ENCODE results near the gene CEACAM21. TPM values are rescaled to one million over a fixed set of nuclear protein-coding genes. Genes with fewer than 3 reads are reported as not detected.
A peak's percentile ranks its signal among the peaks of the same experiment; 100 is the strongest.
"Not testable (repeated sequence)": the region's sequence is repeated elsewhere in the genome, so short reads cannot be mapped to it uniquely, and the experiment has no call there.

CEACAM21 gene
- total RNA-seq, 2 experiments from 2014 or later: 36.5 to 37.5 TPM

- Mint-ChIP-seq H3K9me3 (no peaks in the 10 kb centered on the region), H3K4me3 (peak overlapping the region; percentile 80), H3K36me3 (peaks cover 35% of the 10 kb centered on the region), H3K4me1 (peaks cover 61% of the 10 kb centered on the region), H3K27ac (peak overlapping the region; percentile 55), H3K27me3 (no peaks in the 10 kb centered on the region)
- no peak for DNase-seq
These were observed 11.2 kb upstream of the CEACAM21 start for GRCh38 chr19:41564515-41565378.

DNA sequence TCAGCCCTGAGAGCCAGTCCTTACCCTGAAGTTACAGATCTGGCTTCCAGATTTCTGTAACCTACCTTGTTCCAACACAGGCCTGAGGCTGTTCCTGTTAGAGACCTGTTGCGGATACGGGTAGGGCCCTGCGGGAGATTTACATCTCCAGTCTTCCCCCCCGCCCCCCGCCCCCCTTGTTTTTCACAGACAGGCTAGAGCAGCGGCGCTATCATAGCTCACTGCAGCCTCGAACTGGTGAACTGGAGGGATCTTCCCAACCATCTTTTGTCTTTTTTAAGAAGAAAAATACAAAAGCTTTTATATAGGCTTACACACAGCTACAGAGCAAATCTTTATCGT lies 10.6 kb upstream of the CEACAM21 start:
- Mint-ChIP-seq H3K4me1 (peaks cover 61% of the 10 kb centered on the region), H3K27me3 (no peaks in the 10 kb centered on the region), H3K36me3 (peaks cover 30% of the 10 kb centered on the region), H3K27ac (no peak overlapping the region), H3K4me3 (peak overlapping the region; percentile 55), H3K9me3 (no peaks in the 10 kb centered on the region)
- no peak for DNase-seq

DNA sequence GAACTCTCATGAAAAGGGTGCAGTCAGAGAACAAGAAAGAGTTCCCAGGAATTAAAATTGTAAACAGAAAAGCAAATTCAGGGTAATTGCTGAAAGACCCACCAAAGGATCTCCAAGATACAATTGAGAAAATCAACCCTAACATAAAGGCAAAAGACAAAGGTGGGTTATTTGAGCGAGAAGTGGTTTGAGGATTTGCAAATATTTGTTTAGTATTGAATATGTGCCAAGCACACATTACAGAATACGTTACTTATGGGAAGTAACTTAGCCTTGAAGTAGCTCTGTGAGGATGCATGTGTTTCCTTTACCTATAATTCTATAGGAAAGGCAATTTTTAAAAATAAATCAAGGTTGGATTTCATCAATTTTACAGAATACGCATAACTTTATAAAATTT lies 10.0 kb upstream of the CEACAM21 start:
- Mint-ChIP-seq H3K27me3 (no peaks in the 10 kb centered on the region), H3K27ac (no peak overlapping the region), H3K9me3 (no peaks in the 10 kb centered on the region), H3K36me3 (peaks cover 26% of the 10 kb centered on the region), H3K4me1 (peaks cover 60% of the 10 kb centered on the region), H3K4me3 (no peak overlapping the region)
- DNase-seq: no peak

- Mint-ChIP-seq H3K4me1 (peaks cover 33% of the 10 kb centered on the region), H3K9me3 (no peaks in the 10 kb centered on the region), H3K27ac (peak overlapping the region; percentile 23)
These were observed 6.3 kb upstream of the CEACAM21 start for GRCh38 chr19:41569481-41570150.

DNA sequence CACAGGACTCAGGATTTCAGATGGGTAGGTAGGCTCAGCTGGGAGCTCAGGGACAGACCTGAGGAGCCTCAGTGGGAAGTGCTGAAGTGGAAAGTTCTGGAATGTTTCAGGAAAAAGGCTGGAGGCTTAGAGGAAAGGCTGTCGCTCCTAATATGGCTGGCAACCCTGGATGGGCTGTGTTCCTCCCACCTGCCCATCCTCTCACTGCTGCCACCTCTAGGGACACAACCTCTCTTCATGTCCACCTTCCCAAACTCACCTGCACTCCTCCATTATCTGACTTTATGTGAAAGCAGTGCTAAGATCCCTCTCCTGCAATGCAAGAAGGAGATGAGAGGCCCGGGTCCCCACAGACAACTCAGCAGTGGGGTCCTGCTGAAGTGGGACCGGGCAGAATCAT lies 5.8 kb upstream of the CEACAM21 start:
- no peak for DNase-seq
- H3K4me3 Mint-ChIP-seq: no peak overlapping the region
- no peaks in the 10 kb centered on the region for H3K9me3 Mint-ChIP-seq
- peaks cover 33% of the 10 kb centered on the region for H3K4me1 Mint-ChIP-seq
- H3K27ac Mint-ChIP-seq: no peak overlapping the region
- peaks cover 16% of the 10 kb centered on the region for H3K36me3 Mint-ChIP-seq
- no peaks in the 10 kb centered on the region for H3K27me3 Mint-ChIP-seq

More at GRCh38 chr19:41569481-41570150, 6.3 kb upstream of the CEACAM21 start:
- H3K27me3 Mint-ChIP-seq: no peaks in the 10 kb centered on the region
- H3K4me3 Mint-ChIP-seq: no peak overlapping the region
- H3K36me3 Mint-ChIP-seq: peaks cover 16% of the 10 kb centered on the region
- no peak for DNase-seq

DNA sequence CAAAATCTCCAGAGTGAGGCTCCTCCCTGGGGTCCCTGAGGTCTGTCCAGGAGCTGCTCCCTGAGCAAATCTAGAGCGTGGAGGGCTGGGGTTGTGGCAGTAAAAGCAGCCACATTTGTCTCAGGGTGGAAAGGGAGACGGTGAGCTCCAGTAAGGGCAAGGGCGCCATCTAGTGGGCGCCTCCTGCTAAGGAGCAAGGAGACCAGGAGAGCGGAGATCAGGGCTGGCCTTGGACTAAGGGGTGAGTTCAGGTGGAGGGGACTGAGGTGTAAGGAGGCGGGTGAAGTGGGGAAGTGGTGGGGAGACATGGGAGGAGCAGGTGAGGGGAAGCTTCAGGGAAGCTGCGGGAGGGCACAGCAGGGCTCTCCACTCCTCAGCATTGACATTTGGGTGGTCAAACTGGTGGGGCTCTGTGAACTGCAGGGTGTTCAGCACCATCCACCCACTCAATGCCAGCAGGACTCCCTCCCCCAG lies 5.3 kb upstream of the CEACAM21 start:
- peaks cover 36% of the 10 kb centered on the region for H3K4me1 Mint-ChIP-seq
- peak; percentile 84 for DNase-seq
- no peaks in the 10 kb centered on the region for H3K9me3 Mint-ChIP-seq
- H3K27ac Mint-ChIP-seq: peak overlapping the region; percentile 49
- H3K36me3 Mint-ChIP-seq: peaks cover 13% of the 10 kb centered on the region
- H3K4me3 Mint-ChIP-seq: no peak overlapping the region
- H3K27me3 Mint-ChIP-seq: no peaks in the 10 kb centered on the region

DNA sequence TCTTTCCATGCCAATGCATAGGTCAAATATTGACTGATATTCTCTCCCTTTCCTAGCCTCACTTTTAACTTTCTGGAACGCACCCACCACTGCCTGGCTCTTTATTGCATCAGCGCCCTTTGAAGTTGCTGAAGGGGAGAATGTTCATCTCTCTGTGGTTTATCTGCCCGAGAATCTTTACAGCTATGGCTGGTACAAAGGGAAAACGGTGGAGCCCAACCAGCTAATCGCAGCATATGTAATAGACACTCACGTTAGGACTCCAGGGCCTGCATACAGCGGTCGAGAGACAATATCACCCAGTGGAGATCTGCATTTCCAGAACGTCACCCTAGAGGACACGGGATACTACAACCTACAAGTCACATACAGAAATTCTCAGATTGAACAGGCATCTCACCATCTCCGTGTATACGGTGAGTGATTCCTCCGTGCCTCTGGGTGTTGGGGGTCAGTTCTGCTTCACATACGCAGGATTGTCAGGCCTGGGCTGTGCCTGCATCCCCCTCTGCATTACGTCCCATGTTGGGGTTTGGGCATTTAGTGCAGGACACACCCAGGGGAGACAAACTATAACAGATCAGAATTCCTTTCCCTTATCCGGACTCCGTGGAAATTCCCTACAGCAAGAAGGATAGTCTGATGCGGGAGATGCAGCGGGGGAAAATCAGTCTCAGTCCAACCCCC lies 1.3 kb downstream of the CEACAM21 start:
- Mint-ChIP-seq H3K27ac (peak overlapping the region; percentile 85), H3K9me3 (peaks cover 10% of the 10 kb centered on the region), H3K27me3 (no peaks in the 10 kb centered on the region), H3K36me3 (peaks cover 35% of the 10 kb centered on the region), H3K4me3 (peak overlapping the region; percentile 9), H3K4me1 (peaks cover 27% of the 10 kb centered on the region)
- no peak for DNase-seq

GRCh38 chr19:41577833-41578232 lies 1.9 kb downstream of the CEACAM21 start:
- Mint-ChIP-seq H3K36me3 (peaks cover 41% of the 10 kb centered on the region), H3K27me3 (no peaks in the 10 kb centered on the region), H3K27ac (no peak overlapping the region), H3K4me1 (peaks cover 27% of the 10 kb centered on the region), H3K9me3 (peaks cover 12% of the 10 kb centered on the region), H3K4me3 (peak overlapping the region; percentile 9)
- no peak for DNase-seq

- Mint-ChIP-seq H3K9me3 (peaks cover 20% of the 10 kb centered on the region), H3K4me3 (no peak overlapping the region), H3K27ac (no peak overlapping the region), H3K4me1 (peaks cover 27% of the 10 kb centered on the region), H3K36me3 (peaks cover 49% of the 10 kb centered on the region), H3K27me3 (no peaks in the 10 kb centered on the region)
- no peak for DNase-seq
These were observed 2.9 kb downstream of the CEACAM21 start for GRCh38 chr19:41578886-41579285.

GRCh38 chr19:41581068-41581467 lies 5.1 kb downstream of the CEACAM21 start:
- not testable (repeated sequence) for H3K4me3 Mint-ChIP-seq, H3K27me3 Mint-ChIP-seq, DNase-seq, H3K27ac Mint-ChIP-seq
- Mint-ChIP-seq H3K9me3 (peaks cover 20% of the 10 kb centered on the region), H3K4me1 (peaks cover 16% of the 10 kb centered on the region), H3K36me3 (peaks cover 51% of the 10 kb centered on the region)

- peaks cover 48% of the 10 kb centered on the region for H3K36me3 Mint-ChIP-seq
- not testable (repeated sequence) for H3K4me3 Mint-ChIP-seq, H3K27me3 Mint-ChIP-seq, H3K4me1 Mint-ChIP-seq, DNase-seq
- H3K27ac Mint-ChIP-seq: peak overlapping the region; percentile 21
- peaks cover 20% of the 10 kb centered on the region for H3K9me3 Mint-ChIP-seq
These were observed 6.7 kb downstream of the CEACAM21 start for GRCh38 chr19:41582577-41583182.

DNA sequence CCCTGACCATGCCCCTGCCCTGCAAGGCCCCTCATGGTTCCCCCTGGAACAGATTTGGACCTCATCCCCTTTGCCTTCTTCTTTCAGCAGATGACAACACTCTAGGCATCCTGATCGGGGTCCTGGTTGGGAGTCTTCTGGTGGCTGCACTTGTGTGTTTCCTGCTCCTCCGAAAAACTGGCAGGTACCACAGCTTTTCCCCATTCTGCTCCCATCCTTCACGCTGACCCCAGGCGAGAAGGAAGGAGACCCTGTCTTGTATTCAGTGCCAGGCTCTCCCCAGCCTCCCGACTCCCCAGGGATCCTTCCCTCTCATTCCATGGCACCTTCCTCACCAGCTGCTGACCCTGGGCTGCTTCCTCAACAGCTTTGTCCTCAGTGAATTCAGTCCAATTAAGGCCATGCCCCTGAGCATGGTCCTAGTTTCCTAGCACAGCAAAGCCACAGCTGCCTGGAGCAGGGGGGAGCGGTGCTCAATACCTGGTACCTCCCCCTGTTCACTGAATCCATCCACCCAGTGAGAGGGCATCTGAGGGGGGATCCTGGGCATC lies 8.4 kb downstream of the CEACAM21 start:
- no peaks in the 10 kb centered on the region for H3K27me3 Mint-ChIP-seq
- no peak for DNase-seq
- peaks cover 46% of the 10 kb centered on the region for H3K36me3 Mint-ChIP-seq
- no peak overlapping the region for H3K4me3 Mint-ChIP-seq
- H3K9me3 Mint-ChIP-seq: peaks cover 20% of the 10 kb centered on the region
- no peaks in the 10 kb centered on the region for H3K4me1 Mint-ChIP-seq
- no peak overlapping the region for H3K27ac Mint-ChIP-seq

GRCh38 chr19:41584931-41585330 lies 9.0 kb downstream of the CEACAM21 start:
- Mint-ChIP-seq H3K4me1 (no peaks in the 10 kb centered on the region), H3K4me3 (no peak overlapping the region), H3K27ac (no peak overlapping the region), H3K36me3 (peaks cover 41% of the 10 kb centered on the region), H3K27me3 (no peaks in the 10 kb centered on the region), H3K9me3 (peaks cover 20% of the 10 kb centered on the region)
- no peak for DNase-seq

DNA sequence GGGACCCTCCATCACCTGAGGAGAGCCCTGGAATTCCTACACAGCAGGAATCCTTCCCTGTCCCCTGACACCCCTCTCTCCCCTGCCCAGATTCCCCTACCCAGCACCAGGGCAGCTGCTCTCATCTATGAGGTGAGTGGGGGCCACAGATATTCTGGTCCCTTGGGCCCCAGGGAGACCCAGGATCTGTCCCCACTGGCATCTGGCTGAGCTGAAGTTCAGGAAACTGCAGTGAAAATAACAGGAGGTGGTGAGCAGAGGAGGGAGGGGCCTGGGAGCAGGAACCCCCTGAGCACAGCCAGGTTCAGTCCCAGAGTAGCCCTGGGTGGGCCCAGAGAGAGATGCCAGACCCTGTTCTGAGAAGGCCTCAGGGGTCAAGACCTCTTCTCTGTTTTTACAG lies 10.1 kb downstream of the CEACAM21 start:
- Mint-ChIP-seq H3K36me3 (peaks cover 30% of the 10 kb centered on the region), H3K27me3 (no peaks in the 10 kb centered on the region), H3K9me3 (peaks cover 20% of the 10 kb centered on the region), H3K4me3 (no peak overlapping the region), H3K27ac (no peak overlapping the region), H3K4me1 (no peaks in the 10 kb centered on the region)
- DNase-seq: no peak
